NB4 (cell line): ENCODE data around the gene PAPPA2.
"Not testable (repeated sequence)": the region's sequence is repeated elsewhere in the genome, so short reads cannot be mapped to it uniquely, and the experiment has no call there.

Experiments
- DNase-seq: peaks from one replicate; pipeline ENCODE4 v3.0.0; 2010; ENCODE audit warnings: low read depth
- H3K4me3 ChIP-seq: one replicate; pipeline ENCODE4 v1.5.1; 2011; ENCODE audit warnings: mild to moderate bottlenecking, low read depth, low read length, moderate library complexity
- MYC ChIP-seq: IDR thresholded peaks from 2 replicates; pipeline ENCODE4 v1.6.1; 2011; ENCODE audit warnings: low read depth, low read length
- POLR2A ChIP-seq: IDR thresholded peaks from 2 replicates; pipeline ENCODE4 v1.6.1; 2011; ENCODE audit warnings: mild to moderate bottlenecking; ENCODE audit not compliant: insufficient read length; ENCODE audit errors: extremely low read depth
- TF ChIP-seq, protein P1 (sequence below): IDR thresholded peaks from one replicate; pipeline ENCODE4 v1.5.1; 2012; ENCODE audit warnings: low read depth, low read length
- TF ChIP-seq, protein P2 (sequence below): IDR thresholded peaks from 2 replicates; pipeline ENCODE4 v1.6.1; 2011; ENCODE audit warnings: low read depth, low read length

PAPPA2 gene

GRCh38 chr1:176440176-176440575 is 22.8 kb upstream of the PAPPA2 start:
- H3K4me3 ChIP-seq: no peak overlapping the region
- no peak for TF ChIP-seq POLR2A
- no peak for TF ChIP-seq MYC
- TF ChIP-seq, protein P1, sequence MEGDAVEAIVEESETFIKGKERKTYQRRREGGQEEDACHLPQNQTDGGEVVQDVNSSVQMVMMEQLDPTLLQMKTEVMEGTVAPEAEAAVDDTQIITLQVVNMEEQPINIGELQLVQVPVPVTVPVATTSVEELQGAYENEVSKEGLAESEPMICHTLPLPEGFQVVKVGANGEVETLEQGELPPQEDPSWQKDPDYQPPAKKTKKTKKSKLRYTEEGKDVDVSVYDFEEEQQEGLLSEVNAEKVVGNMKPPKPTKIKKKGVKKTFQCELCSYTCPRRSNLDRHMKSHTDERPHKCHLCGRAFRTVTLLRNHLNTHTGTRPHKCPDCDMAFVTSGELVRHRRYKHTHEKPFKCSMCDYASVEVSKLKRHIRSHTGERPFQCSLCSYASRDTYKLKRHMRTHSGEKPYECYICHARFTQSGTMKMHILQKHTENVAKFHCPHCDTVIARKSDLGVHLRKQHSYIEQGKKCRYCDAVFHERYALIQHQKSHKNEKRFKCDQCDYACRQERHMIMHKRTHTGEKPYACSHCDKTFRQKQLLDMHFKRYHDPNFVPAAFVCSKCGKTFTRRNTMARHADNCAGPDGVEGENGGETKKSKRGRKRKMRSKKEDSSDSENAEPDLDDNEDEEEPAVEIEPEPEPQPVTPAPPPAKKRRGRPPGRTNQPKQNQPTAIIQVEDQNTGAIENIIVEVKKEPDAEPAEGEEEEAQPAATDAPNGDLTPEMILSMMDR: no peak
- TF ChIP-seq, protein P2, sequence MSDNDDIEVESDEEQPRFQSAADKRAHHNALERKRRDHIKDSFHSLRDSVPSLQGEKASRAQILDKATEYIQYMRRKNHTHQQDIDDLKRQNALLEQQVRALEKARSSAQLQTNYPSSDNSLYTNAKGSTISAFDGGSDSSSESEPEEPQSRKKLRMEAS: no peak
- DNase-seq: no peak

DNA sequence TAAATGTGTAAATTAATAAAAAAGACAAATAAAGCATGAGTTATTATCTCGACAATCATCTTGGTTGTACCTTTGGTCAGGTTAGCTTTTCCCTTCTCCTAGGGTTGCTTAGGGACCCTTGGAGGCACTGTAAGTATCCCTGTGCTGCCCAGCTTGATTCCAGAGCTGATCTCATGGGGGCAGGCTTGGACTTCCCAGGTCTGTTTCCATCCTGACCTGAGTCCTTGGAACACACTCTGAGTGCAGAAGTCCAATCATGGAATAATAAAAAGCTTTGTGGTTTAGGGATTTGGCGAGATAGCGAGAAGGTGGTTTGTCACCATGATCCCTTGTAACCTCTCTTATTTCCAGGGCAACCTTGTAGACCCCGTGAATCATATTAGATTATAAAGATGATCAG is 18.7 kb upstream of the PAPPA2 start:
- no peak overlapping the region for H3K4me3 ChIP-seq
- no peak for DNase-seq
- no peak for TF ChIP-seq POLR2A

DNA sequence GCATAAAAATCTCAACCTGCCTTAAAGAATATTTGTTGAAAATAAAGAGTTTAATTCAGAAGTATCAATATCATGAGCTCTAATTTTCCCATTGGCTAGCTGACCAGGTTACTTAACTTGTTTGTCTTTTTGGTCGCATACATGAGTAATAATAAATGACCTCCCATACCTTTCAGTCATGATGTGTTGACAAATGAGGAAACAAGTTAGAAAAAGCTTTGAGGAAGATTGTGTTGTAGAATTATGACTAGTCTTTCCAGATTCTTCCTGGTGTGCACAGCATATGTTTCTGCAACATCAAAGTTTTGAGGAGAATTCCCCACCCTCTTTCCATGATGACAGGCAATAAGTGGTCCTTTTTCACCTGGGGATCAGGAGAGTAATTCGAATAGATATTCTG is 17.6 kb upstream of the PAPPA2 start:
- TF ChIP-seq, protein P1: no peak
- TF ChIP-seq POLR2A: no peak
- no peak for TF ChIP-seq MYC
- TF ChIP-seq, protein P2: no peak
- no peak for DNase-seq
- H3K4me3 ChIP-seq: no peak overlapping the region

GRCh38 chr1:176448340-176448739 is 14.6 kb upstream of the PAPPA2 start:
- TF ChIP-seq, protein P2: no peak
- TF ChIP-seq MYC: no peak
- TF ChIP-seq POLR2A: no peak
- TF ChIP-seq, protein P1: no peak
- DNase-seq: no peak
- H3K4me3 ChIP-seq: no peak overlapping the region

DNA sequence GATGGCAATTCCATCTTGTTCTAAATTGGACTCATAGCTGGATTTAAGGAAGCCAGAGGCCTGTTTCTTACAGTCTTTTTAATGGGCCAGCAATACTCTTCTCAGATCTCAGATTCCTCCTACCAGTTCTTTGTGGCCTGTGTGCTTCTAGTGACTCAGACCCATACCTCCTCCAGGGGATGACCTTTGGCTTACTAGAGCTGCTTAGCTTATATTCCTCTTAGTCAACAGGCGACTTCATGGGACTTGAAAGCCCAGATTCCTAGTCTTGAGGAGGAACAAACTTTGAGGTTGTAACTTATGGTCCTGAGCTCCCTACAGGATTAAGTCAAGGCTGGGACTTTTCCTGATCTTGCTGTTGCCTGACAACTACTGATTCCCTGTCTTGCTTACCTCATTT is 12.4 kb upstream of the PAPPA2 start:
- DNase-seq: no peak
- TF ChIP-seq POLR2A (no peak), MYC (no peak)
- TF ChIP-seq, protein P1: no peak
- H3K4me3 ChIP-seq: no peak overlapping the region

GRCh38 chr1:176451741-176452140 is 11.2 kb upstream of the PAPPA2 start:
- H3K4me3 ChIP-seq, DNase-seq: not testable (repeated sequence)

DNA sequence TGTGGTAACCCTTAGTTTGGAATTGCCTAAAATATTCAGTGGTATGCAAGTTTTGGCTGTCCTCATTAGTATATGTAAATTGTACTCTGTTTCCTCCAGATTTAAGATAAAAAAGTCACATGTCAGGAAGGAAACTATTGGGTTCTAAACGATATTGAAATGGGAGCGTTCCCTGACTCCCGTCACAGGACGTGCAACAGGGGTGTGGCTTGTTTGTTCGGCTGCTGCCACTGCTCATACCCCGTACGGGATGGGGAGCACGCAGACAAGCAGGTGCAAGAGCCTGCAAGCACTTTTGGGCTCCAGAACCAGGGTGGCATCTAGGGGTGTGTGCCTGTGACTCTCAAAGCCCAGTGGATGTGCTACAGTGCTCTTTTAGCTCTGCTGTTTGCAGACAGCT is 6.2 kb upstream of the PAPPA2 start:
- DNase-seq: no peak
- TF ChIP-seq, protein P1: no peak
- TF ChIP-seq POLR2A (no peak), MYC (no peak)
- TF ChIP-seq, protein P2: no peak
- H3K4me3 ChIP-seq: no peak overlapping the region
